Glomerular endothelial cell (primary cell): ENCODE data around the gene ATP1A4. TPM values are rescaled to one million over a fixed set of nuclear protein-coding genes. Genes with fewer than 3 reads are reported as not detected.
"Not testable (repeated sequence)": the region's sequence is repeated elsewhere in the genome, so short reads cannot be mapped to it uniquely, and the experiment has no call there.

Experiments
- DNase-seq: peaks from one replicate; pipeline ENCODE4 v3.0.0-alpha.2; 2011; ENCODE audit warnings: low read depth, low spot score; ENCODE audit errors: extremely low read depth
- total RNA-seq: library from RNA; depleted of rRNA; stranded (reverse); fragments of >200 nt; gene quantifications from 2 replicates; pipeline ENCODE4 v1.2.3, GENCODE V29; 2015

ATP1A4 gene
- total RNA-seq, 1 donor from 2014 or later = not detected

- DNase-seq = no peak
Measured at GRCh38 chr1:160122978-160123495, 28.4 kb upstream of the ATP1A4 start.

GRCh38 chr1:160123726-160124125, 27.7 kb upstream of the ATP1A4 start:
- DNase-seq = no peak

GRCh38 chr1:160124705-160125478, 26.5 kb upstream of the ATP1A4 start:
- DNase-seq = no peak

- DNase-seq = no peak
Measured at GRCh38 chr1:160125746-160126145, 25.7 kb upstream of the ATP1A4 start.

- not testable (repeated sequence) for DNase-seq
Measured at GRCh38 chr1:160126342-160126741, 25.1 kb upstream of the ATP1A4 start.

- no peak for DNase-seq
Measured at GRCh38 chr1:160127381-160127780, 24.0 kb upstream of the ATP1A4 start.

GRCh38 chr1:160127865-160128523, 23.4 kb upstream of the ATP1A4 start:
- no peak for DNase-seq

GRCh38 chr1:160128636-160129035, 22.8 kb upstream of the ATP1A4 start:
- no peak for DNase-seq

GRCh38 chr1:160129046-160129445, 22.4 kb upstream of the ATP1A4 start:
- no peak for DNase-seq

GRCh38 chr1:160129558-160129957, 21.8 kb upstream of the ATP1A4 start:
- DNase-seq = no peak

GRCh38 chr1:160129966-160130365, 21.4 kb upstream of the ATP1A4 start:
- no peak for DNase-seq

- DNase-seq = no peak
Measured at GRCh38 chr1:160130486-160130885, 20.9 kb upstream of the ATP1A4 start.

- no peak for DNase-seq
Measured at GRCh38 chr1:160130939-160131338, 20.5 kb upstream of the ATP1A4 start.

- DNase-seq = no peak
Measured at GRCh38 chr1:160131803-160132565, 19.4 kb upstream of the ATP1A4 start.

GRCh38 chr1:160133990-160134770, 17.2 kb upstream of the ATP1A4 start:
- DNase-seq = no peak

GRCh38 chr1:160134791-160135572, 16.4 kb upstream of the ATP1A4 start:
- no peak for DNase-seq

GRCh38 chr1:160136121-160136925, 15.1 kb upstream of the ATP1A4 start:
- DNase-seq = no peak

GRCh38 chr1:160136926-160137200, 14.5 kb upstream of the ATP1A4 start:
- DNase-seq = no peak

- no peak for DNase-seq
Measured at GRCh38 chr1:160137216-160137862, 14.1 kb upstream of the ATP1A4 start.
